Left renal cortex interstitium (tissue), 4 donors: ENCODE results near the gene MIGA2. TPM values are rescaled to one million over a fixed set of nuclear protein-coding genes. Genes with fewer than 3 reads are reported as not detected.
"Not testable (repeated sequence)": the region's sequence is repeated elsewhere in the genome, so short reads cannot be mapped to it uniquely, and the experiment has no call there.

ENCODE experiments used
- DNase-seq, 4 donors: peaks; one replicate each; pipeline ENCODE4 v3.0.0-alpha.2; 2013; ENCODE audit warnings: low read depth in 4 of 4, low spot score in 2 of 4, missing footprints in 1 of 4
- polyA plus RNA-seq, 4 donors: library from polyadenylated mRNA; unstranded; fragments of 120-200 nt; gene quantifications; one replicate each; pipeline ENCODE4 v1.2.1, GENCODE V29; 2013; ENCODE audit not compliant: insufficient read length in 4 of 4

The MIGA2 gene, protein sequence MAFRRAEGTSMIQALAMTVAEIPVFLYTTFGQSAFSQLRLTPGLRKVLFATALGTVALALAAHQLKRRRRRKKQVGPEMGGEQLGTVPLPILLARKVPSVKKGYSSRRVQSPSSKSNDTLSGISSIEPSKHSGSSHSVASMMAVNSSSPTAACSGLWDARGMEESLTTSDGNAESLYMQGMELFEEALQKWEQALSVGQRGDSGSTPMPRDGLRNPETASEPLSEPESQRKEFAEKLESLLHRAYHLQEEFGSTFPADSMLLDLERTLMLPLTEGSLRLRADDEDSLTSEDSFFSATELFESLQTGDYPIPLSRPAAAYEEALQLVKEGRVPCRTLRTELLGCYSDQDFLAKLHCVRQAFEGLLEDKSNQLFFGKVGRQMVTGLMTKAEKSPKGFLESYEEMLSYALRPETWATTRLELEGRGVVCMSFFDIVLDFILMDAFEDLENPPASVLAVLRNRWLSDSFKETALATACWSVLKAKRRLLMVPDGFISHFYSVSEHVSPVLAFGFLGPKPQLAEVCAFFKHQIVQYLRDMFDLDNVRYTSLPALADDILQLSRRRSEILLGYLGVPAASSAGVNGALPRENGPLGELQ
- 10 to 100 TPM; 14.7 to 32.1 (median 24.2) TPM for polyA plus RNA-seq

DNA sequence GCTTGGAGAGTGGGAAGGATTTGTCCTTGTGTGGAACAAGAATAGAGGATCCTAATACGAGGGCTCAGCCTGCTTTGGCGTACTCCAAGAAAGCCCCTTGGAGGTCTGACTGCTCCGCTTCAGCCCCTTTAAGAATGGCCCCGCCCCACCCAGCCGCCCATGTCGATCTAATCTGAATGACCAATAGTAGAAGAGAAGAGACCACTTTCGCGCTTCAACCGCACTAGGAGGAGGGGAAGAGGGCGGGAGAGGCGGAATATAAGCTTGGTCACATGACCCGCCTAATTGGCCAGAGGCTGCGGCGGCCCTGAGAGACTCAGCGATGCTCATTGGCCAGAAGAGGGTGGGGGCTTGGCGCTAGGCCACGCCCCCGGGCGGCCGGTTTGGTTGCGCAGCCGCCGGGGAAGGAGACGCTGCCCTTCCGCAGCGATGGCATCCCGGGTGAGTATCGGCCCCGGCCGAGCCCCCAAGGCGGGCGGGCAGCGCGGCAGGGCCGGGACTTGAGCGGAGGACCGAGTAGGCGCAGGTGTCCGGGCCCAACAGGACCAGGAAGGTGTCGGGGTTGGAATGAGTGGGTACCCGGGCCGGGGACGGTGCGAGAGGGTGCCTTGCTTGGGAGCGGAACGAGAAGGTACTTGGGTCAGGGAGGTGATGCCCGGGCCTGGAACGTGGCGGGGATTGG lies at the start of gene MIGA2:
Gene MIGA2, plus strand, starts transcription at position 386 of the 682 bp plus-strand sequence. CDS start 3,969 bp downstream, outside the sequence.
- DNase-seq = peak; percentile 87 to 98 (median 92)

DNA sequence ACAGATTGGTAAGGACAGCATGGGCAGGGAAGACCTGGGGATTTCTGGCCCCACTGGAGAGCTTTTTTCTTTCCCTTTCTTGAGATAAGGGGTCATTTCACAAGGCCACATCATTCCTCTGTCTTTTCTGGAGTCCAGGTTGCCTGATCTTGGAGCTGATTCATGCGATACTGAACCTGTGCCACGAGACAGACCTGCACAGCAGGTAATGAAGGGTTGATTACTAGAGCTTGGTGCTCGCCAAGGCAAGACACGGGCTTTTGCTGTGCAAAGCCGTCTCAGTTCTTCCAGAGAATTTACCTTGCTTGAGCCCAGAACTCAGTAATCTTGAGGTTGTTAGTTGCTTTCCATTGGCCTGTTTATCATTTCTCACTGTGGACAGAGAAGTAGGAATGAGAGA lies 49.8 kb upstream of the MIGA2 start:
- DNase-seq = no peak

DNA sequence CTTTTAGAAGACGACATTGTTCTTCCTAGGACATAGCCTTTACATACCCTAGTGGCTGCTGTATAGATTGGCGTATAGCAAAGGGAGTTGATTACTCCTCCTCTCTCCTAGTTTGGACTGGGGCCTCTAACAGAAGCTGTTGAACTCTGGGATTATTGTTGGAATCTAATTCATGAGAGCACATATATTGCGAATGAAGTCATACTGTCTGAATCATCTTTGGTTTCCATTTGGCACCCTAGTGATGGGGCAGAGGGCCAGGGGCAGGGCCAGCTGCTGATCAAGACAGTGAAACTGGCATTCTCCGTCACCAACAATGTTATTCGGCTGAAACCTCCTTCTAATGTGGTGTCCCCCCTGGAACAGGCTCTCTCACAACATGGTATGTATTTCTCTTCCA lies 48.6 kb upstream of the MIGA2 start:
- no peak for DNase-seq

DNA sequence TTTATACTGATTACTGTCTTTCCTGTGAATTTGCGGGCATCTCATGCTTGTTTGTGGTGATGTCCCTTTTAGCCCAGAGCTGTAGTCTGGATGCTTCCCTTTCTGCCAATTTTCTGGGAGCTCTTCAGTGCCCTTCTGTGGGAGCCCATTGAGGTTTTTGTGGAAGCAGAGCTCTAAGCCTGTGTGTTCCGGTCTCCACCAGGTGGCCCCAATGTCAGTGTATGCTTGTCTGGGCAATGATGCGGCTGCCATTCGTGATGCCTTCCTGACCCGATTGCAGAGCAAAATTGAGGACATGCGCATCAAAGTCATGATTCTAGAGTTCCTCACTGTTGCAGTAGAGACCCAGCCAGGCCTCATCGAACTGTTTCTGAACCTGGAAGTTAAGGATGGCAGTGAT lies 43.4 kb upstream of the MIGA2 start:
- DNase-seq = no peak

DNA sequence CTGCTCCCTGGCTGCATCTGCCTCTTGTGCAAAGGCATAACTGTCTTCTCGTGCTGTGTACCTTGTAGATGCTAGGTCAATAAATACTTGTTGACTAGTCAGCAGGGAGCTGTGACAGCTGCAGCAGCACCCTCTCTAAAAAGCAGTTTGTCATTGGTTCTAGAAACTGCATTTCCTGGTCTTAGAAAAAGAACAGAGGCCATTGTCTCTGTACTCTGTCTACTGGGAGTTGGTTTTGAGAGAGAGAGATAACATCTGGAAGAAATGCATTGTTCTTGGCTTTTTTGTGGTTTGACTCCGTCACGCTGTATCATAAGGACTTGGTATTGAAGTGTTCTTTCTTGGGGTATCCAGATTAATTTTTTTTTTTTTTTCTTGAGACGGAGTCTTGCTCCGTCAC lies 40.6 kb upstream of the MIGA2 start:
- DNase-seq = no peak

DNA sequence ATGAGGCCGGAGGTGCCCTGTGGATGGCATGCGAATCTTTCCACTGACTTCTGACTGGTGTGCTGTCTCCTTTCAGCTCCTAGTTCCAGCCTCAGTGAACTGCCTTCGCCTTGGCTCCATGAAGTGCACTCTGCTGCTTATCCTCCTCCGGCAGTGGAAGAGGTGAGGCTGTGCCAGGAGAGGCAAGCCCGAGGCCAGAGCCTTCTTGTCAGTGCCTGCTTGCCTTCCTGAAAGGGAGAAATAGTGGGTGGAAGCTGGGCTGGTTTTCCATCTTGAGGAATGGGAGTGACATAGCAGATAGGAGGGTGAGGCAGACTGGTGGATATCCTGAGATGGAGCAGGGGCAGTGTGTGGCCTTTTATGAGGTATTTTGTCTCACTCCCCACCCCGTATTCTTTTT lies 38.0 kb upstream of the MIGA2 start:
- DNase-seq = no peak

DNA sequence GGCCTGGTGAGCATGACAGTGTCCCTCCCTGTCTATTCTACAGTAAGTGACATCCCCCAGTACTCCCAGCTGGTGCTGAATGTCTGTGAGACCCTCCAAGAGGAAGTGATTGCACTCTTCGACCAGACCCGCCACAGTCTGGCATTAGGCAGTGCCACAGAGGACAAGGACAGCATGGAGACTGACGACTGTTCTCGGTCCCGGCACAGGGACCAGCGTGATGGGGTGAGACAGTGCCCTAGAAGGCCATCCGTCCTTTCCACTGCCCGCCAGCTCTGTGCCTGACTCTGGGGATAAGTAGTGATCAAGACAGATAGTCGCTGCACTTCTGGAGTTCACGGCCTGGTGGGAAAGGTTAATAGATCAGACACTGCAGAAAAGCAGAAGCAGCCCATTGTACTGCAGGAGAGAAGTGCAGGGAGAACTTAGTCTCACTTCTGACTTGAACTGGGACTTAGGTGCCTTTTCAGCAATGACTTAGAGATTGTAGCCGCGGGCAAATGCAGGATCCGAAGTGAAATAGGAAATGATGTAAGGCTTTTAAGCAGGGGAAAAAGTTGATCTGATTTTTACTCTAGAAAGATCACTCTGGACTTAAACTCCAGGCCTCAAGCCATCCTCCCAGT lies 36.7 kb upstream of the MIGA2 start:
- no peak for DNase-seq

DNA sequence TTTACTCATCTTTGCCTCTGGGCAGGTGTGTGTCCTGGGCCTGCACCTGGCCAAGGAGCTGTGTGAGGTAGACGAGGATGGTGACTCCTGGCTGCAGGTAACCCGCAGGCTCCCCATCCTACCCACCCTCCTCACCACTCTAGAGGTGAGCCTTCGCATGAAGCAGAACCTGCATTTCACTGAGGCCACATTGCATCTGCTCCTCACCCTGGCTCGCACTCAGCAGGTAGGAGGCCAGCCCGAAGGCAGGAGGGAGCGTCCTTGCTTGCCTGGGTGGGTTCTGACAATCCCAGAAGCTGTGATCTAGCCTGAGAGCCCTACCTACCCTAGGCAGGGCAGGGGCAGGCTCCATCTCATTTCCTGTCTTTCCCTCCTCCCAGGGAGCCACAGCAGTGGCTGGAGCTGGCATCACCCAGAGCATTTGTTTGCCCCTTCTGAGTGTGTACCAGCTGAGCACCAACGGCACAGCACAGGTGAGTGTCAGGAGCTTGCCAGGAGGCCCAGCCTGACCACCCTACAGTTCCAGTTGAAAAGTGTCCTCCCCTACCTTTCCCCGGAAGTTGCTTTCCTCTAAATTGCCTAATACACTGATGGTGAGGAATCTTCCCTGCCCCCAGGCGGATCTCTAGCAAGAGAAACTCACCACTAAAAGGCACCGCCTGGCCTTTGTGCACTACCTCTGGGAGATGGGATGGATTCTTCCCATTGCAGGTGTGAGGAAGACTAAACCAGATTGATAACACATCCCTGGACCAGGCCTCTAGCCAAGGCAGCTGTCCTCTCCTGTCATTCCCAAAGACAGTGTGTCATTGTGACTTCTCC lies 34.7 kb upstream of the MIGA2 start:
- DNase-seq = no peak

DNA sequence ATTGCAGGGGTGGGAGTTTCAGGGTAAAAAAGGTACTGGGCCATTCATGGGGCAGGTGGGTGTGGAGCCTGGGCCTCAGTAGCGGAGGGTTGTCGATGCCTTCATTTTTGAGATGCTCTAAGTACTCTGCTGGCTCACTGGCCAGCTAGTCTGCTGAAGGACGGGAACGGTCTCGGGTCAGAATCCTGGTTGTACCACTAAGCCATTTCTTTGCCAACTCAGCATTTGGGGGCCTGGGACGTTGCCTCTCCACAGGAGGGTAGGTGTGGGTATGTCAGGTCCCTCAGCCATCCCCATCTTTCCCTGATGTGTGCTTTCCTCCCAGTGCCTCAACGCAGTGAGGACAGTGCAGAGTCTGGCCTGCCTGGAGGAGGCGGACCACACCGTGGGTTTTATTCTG lies 33.4 kb upstream of the MIGA2 start:
- DNase-seq = no peak

DNA sequence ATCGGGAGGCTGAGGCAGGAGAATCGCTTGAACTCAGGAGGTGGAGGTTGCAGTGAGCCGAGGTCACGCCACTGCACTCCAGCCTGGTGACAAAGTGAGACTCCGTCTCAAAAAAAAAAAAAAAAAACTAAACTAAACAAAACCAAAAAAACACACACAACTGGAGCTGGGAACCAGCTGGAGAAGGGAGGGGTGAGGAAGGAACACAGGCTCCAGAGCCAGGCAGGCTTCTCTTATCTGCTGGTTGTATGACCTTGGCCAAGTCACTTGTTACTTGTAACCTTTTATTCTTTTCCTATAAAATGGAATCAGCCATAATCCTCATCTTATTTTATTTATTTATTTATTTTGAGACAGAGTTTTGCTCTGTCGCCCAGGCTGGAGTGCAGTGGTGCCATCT lies 32.3 kb upstream of the MIGA2 start:
- not testable (repeated sequence) for DNase-seq

DNA sequence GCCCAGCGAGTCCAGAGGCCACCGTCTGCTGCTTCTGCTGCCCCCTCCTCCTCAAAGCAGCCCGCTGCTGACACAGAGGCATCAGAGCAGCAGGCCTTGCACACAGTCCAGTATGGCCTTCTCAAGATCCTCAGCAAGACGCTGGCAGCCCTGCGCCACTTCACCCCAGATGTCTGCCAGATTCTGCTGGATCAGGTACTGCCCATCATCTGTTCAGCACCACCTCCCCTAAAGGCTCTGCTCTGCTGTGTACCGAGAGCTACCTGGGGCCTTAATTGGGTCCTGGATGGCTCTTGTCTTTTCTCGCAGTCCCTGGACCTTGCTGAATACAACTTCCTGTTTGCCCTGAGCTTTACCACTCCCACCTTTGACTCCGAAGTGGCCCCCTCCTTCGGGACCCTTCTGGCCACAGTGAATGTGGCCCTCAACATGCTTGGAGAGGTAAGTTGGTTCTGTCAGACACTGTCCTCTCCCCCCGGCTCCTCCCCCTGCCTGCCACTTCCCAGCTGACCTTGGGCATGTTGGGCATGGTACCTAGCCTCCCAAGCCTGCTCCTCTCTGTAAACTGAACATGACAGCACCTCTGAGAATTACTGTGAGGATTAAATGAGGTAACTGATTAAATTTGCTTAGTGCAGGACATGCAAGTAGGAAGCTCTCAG lies 31.0 kb upstream of the MIGA2 start:
- DNase-seq = no peak

DNA sequence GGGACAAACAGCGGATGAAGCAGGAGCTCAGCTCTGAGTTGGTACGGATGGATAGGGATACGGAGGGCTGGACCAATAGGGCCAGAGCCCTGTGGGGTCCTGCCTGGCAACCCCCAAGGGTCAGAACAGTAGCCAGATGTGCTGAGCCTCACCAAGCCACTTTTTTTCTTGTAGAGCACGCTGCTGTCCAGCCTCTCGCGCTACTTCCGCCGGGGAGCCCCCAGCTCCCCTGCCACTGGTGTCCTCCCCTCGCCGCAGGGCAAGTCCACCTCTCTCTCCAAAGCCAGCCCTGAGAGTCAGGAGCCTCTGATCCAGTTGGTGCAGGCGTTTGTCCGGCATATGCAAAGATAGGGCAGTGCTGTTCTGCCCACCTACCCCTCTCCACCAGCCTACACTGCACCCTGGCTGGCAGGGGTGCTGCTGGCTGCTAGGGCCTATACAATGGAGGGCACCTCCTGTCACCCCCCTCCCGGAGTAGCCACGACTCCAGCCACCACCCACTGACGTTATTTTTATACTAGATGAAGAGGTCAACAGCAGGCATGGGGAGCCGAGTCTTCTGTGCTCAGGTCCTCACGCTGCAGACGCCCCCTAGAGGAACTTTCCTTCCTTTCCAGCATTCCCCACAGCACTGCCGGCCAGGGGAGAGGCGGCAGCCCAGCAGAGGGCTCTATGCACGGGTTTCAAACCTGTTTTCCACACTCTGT lies 29.9 kb upstream of the MIGA2 start:
- DNase-seq = peak in 2 of 4 donors; percentile 42 to 52

DNA sequence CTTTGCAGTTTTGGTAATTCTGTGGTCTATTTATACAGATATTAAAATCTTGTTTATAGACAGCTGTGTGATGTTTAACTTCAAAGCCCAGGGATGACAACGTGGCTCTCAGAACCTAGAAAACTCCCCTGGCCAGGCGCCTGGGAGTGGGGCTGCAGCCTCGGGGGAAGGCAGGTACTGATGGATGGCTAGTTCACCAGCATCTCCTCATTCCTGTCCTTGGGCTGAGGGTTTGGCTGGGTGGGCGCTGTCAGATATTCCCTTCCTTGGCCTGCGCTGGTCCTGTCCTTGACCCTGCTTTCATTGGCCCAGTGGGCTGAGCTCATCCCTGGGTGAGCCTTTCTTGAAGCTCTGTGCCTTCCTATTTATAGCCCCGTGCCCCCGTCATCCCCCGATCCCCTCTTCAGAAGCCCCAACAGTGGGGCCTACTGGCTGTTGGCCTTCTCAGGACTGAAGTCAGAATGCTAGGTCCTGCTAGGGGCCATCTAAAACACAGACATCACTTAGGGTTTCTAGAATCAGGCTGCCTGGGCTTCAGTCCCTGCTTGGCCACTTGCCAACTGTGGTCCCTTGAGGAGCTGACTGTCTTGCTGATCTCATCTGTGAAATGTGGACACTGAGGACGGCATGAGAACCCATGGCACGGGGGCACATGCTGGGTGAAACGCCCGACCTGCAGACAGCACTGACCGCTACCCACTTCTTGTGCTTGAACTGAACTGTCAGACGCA lies 29.2 kb upstream of the MIGA2 start:
- DNase-seq = no peak

DNA sequence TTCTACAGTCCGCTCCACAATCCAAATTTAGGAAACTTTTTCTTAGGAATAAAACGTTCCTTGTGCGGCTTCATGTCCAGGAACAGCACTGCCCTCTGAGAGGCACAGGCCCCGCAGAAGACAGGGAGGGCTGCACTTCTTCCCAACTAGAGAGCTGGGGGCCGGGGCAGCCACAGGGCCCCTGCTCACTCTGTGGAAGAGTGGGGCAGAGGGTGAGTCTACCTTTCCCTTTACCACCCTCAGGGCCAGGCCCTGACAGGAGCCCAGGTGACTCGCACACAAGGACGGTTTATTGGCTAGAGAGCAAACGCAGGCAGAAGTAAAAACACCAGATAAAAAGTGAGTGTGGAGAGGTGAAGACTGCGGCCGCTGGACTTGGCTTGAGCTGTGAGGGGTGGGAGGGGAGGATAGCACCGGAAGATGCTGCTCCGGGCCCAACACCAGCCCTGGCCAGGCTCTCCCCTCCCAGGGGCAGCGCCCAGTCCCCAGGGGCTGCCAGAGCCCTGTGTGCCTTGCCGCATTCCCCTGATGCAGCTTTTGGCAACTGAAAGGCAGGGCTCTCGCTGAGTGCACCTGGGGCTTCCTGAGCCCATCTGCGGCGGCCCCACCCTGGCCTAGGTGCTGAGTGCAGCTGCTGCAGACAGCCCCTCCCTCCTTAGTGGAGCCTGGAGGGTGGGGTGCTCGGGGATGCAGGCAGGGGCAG lies 28.5 kb upstream of the MIGA2 start:
- DNase-seq = no peak

DNA sequence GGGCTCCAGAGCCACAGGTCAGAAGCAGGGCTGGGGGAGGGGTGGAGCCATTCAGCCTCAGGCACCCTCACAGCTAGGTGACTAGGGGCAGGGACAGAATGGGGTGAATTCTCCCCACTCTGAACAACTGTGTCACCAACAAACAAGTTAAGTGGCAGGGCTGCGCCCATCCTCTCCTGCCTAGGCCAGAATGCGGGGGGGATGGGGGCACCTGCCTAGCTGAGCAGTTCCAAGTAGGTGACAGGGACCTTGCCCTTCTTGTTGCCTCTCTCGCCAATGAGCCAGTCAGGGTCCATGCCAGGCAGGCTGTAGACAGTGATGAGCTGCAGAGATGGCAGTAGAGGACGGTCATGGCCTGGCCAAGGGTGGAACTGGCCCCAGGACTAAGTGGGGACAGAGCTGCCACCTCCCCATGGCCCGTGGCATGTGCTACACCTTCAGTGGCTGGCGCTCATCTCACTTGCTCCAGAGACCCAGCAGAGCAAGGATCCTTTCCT lies 27.9 kb upstream of the MIGA2 start:
- no peak for DNase-seq

DNA sequence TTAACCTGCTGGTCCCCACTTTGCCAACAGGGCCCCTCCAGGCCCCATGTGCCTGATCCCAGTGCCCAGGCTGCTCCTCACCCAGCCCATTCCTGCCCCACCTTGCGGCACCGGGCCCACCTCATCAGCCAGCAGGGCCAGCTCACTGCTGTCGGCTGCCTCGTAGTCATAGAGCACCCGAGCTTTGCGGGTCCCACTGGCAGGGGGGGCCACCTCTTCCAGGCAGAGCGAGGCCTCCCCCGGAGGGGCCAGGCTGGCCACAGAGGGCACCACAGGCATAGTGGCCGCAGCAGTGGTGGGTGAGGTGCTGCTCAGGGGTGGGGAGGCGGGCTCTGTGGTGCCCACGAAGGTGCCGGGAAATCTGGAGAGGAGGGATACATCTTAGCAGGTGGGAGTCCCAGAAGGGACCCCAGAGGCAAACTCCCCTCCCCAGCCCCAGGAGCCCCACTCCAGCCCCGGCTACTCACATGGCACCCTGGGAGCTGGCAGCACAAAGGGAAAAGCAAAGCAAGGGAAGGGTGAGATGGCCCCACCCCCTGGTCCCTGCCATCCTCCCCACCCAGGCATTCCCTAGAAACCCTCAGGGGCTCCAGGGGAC lies 27.3 kb upstream of the MIGA2 start:
- no peak for DNase-seq

DNA sequence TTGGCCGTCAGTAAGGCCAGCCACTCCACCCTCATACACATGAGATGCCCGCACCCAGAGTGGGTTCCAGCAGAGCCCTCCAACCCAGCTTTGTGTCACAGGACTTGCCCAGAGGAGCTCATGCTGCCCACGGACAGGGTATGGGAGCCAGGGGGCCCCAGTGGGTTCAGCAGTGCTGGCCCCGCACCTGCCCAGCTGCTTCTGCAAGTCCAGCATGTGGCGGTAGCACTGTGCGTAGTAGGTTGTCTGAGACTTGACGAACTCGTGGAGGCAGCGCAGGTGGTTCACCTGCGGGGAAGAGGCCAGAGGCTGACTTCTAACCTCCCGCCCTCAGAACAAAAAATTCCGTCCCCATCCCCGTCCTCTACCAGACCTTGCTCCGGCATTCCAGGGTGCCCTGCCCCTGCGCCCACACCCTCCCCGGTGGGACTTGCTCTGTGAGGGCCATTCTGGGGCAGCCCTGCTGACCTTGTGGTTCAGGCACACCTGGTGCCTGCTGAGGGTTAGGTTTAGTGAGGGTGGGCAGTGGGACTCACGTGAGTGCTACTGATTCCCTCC lies 26.8 kb upstream of the MIGA2 start:
- DNase-seq = no peak
